GM18508 (cell line): ENCODE results near the gene DIP2B.

Experiments used
- ATAC-seq: cut with Tn5 transposase; IDR thresholded peaks from one replicate; pipeline ENCODE4 v1.9.1; 2021; ENCODE audit warnings: moderate number of reproducible peaks; ENCODE audit not compliant: insufficient read depth, unreplicated experiment

DIP2B gene

DNA sequence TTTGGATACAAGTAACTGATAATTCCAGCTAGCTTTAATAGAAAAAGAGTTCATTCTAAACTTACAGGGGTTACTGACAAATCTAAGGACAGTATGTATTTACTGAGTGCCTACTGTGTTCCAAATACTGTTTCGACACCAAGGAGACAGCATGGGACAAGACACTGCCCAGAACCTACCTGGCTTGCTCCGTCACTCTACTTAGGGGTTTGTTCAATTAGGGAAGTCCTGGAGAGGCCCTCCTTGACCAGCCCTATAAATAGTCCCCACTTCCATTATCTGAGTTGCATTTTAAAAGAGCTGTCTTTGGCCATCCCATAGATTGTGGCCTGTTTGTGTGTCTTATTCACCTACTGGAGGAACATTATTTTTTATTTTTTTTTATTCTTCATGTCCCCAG lies 129.6 kb downstream of the DIP2B start:
- ATAC-seq = no peak

DNA sequence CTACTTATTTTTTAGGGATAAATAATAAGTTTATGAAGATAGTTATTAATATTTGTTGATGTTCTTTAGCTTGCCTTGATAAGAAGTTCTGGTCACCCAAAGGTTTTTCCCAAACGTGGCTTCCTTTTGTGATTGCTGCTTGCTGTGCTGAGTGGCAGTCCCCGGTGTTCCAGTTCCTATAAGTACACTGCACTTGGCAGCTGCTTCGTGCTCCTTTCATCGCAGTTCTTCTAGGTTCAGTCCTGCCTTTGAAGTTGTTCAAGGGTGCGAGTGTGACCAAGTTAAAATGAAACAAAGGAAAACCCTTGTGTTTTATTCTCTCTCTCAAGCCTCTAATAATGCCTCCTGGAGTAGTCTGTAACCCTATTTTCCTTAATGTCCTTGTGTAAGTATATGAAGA lies 130.6 kb downstream of the DIP2B start:
- no peak for ATAC-seq

DNA sequence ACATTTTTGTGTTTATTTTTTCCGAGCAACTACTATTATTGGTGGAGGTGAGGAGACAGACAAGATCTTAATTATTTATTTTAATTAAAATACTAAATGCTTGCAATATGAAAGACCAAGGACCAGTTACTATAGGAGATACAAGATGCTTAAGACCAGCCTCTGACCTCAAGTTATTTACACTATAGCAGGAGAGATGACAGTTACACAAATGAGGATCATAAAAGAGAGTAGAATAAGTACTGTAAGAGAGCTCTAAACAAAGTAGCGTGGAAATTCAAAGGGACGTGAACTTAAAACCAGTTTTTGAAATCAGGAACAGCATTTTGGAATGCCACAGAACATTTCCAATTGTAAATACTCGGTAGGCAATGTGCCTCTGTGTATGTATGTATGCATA lies 131.1 kb downstream of the DIP2B start:
- ATAC-seq = no peak

DNA sequence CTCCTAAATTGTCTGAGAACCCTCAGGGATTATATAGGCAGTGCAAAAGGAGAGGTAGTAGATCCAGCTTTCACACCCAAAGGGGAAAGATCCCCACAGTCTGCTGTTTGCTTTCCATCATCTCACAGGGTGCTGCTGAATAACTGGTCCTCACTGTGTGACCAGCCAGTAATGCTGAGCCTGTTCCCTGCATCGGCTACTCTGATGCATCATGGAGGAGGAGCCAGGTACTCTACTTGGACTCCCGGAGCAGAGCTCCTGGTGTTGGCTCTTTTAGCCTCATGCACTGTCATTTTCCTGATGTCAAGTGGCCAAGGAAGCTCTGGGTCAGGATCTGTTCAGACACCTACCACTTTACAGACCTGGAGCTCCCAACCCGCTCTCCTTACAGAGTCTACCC lies 131.7 kb downstream of the DIP2B start:
- ATAC-seq = no peak

DNA sequence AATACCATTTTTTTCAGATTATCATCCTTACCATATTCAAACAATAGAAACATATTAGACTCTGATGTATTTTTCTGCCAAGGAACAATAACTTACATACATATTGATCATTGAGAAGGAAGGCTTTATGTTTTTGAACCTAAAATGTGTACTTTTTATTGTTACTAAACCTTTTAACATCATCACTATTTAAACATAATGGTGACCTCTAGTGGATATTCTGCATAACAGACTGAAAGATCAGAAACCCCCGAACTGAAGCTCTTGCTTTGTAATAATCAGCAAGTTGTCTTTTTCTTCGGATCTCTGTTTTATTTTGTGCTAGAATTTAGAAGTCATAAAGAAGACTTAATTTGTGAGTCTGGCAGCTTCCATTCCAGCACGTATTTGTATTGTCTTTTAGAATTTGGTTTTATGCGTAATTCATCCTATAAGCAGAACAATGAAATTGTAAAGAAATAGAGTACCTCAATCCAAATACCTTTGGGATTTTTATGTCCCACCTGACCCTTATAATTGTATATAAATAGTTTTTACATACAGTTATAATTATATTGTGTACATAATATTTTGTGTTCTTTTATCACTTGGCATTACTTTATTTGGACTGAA lies 133.2 kb downstream of the DIP2B start:
- no peak for ATAC-seq

DNA sequence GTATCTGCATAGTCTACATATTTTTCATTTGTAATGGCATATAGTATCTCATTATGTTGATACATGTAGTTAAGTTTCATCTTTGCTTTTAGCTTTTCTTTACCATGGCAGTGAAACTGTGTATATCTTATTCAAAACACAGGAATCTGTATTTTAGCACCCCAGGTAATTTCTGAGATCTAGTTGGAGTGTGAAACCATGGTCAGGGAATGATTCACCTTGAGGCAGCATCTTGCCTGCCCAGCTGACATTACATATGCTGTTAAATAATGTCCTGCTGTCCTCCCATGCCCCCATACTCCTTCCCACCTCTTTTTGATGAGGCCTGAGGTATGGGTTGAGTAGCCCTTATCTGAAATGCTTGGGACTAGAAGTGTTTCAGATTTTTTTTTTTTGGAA lies 133.7 kb downstream of the DIP2B start:
- no peak for ATAC-seq

DNA sequence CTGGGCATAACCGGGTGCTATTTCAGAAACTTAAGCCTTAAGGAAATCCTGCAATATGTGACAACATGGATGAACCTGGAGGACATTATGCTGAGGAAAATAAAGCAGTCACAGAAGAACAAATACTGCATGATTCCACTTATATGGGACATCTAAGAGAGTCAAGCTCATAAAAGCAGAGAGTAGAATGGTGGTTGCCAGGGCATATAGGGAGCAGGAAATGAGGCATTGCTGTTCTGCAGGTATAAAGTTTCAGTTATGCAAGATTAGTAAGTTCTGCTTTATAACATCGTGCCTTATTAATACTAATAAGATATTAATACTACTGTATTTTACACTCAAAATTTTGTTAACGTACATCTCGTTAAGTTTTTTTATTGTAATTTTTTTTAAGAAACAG lies 134.9 kb downstream of the DIP2B start:
- no peak for ATAC-seq

DNA sequence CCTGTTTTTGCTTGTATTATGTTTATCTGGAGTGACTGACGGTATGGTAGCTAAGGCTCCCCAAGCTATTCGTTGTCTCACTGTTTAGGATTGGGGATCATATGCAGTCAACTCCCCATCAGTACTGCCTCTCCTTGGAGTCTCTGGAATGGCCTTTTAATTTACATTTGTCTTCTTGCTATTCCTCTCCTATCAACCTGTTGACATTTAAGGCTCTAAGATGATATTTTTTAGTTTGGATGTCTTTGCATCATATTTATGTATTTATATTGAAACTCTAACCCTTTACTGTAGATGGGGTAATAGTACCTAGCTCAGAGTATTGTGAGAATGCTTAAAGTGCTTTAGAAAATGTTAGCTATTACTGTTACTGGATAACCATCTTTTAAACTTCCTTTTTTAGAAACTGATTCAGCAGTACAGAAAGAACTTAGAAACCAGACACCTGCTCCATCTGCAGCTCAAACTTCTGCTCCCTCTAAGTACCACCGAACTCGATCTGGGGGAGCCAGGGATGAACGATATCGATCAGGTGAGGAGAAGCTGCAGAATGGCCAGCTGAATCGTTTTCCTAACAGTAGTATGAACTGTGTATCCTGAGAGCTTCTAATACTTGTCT lies 135.6 kb downstream of the DIP2B start:
- no peak for ATAC-seq

DNA sequence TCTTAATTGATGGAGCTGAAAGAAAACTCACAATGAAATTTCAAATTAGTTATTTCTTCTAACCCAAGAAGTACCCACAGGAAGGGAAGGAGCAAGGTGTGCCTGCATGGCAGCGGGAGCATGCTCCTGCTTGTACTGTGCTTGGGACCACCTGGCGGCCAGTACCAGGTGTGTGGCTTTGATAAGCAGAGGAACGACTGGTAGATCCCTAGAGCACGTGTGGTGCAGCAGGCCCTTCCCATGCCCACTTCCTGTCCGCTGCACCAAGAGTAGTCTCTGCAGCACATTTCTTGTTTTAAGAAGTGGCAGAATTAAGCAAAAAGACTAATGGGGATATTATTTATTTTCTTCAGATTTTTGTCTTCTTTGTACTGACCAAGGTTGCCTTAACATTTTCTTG lies 136.8 kb downstream of the DIP2B start:
- ATAC-seq = no peak

DNA sequence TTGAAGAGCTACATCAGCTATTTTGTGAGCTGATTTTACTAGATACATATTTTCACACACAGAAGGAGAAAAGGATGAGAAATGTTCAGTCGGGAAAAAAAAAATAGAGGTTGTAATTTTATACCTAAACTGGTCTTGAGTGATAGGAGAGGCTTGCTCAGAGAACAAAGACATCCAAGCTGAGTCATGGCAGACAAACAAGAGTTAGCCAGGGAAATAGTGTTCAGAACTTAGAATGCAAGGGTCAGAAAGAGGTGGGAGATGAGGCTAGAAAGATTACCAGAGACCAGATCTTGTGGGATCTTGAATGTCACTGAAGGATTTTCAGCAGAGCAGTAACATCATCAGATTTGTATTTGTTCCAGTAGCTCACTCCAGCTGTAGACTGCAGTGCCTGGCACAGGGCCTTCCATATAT lies 137.3 kb downstream of the DIP2B start:
- ATAC-seq = no peak

DNA sequence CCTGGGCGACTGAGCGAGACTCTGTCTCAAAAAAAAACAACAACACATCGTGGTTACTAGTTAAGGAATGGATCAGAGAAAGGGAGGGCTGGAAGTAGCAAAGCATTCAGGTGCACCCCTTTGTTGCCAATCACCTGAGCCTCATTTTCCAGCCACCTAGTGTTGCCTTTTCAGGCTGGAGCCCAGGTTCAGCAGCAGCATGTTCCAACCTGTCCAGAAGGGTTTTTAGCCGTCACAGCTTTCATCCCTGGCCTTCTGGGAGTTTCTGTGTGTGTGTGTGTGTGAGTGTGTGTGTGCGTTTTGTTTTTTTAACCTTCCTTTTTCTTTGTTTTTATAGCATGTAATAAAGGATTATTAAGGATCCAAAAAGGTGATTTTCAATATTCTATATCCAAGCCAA lies 138.0 kb downstream of the DIP2B start:
- ATAC-seq = no peak

DNA sequence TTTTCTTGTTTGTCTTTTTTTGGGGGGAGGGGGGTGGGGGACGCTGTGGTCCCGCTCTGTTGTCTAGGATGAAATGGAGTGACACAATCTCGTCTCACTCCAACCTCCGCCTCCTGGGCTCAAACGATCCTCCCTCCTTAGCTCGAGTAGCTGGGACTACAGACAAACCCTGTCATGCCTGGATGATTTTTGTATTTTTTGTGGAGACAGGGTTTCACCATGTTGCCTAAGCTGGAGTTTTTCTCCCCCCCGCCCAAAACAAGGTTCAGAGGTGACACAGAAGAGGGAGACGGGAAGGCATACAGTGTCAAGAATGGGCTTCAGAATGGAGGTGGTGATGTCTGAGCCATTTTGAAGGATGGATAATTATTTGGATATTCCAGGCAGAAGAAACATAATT lies 142.2 kb downstream of the DIP2B start:
- ATAC-seq = no peak

DNA sequence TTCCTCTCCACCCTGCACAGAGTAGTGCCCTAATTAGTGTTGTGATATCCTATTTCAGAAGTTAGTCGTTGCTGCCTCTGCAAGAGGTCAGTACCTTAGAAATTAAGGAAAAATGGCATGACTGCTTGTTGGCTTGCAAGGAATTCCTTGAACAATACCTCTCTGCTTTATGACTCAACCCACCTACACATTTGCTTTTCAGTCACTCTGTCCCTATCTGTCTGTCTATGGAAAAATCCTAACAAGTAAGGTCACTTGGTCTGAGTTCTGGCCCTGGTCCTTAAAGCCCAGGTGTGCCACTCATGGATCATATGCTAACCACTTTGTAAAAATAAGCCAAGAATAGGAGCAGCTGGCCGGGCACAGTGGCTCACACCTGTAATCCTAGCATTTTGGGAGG lies 142.7 kb downstream of the DIP2B start:
- no peak for ATAC-seq

DNA sequence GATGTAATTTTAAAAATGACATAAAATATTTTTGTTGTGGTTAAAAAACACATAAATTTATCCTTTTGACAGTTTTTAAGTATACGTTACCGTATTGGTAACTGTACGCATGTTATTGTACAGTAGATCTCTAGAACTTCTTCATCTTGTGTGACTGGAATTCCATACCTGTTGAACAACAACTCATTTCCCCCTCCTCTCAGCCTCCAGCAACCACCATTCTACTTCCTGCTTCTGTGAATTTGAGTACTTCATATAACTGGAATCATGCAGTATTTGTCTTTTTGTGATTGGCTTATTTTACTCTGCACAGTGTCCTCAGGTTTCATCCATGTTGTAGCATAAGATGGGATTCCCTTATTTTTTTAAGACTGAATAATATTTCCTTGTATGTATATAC lies 145.5 kb downstream of the DIP2B start:
- no peak for ATAC-seq

DNA sequence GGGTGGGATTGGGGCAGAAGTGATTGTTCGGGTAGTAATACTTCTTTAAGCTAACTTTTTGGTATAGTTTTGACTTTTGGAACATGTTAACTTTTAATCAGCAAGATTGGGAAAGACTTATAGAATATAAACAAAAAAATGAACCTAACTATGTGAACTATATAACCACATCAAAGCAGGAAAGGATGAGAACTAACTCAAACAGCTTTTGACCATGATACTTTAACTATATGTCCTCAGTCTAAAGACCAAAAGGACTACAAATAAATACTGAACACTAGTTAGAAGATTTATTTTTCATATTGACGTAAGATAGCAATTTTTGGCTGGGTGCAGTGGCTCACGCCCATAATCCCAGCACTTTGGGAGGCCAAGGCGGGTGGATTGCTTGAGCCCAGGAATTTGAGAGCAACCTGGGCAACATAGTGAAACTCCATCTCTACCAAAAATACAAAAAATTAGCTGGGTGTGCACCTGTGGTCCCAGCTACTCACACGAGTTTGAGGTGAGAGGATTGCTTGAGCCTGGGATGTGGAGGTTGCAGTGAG lies 150.7 kb downstream of the DIP2B start:
- ATAC-seq = no peak

DNA sequence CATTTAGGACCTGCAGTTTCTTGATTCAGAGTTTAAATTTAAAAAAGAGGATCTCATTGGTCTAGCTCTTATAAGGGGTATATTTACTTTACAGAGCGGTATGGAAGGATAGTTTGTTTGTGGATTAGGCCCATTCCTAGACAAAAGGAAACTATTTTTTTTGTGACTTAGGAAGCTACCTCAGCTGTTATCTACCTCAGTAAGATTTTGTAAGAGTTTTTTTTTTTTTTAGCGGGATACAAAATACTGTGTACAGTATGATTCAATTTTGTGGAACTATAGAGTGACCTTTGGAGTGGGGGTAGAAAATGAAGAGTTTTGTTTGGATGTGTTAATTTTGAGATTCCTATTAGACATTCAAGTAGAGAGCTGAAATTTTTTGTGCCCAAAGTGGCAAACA lies 154.5 kb downstream of the DIP2B start:
- ATAC-seq = no peak

DNA sequence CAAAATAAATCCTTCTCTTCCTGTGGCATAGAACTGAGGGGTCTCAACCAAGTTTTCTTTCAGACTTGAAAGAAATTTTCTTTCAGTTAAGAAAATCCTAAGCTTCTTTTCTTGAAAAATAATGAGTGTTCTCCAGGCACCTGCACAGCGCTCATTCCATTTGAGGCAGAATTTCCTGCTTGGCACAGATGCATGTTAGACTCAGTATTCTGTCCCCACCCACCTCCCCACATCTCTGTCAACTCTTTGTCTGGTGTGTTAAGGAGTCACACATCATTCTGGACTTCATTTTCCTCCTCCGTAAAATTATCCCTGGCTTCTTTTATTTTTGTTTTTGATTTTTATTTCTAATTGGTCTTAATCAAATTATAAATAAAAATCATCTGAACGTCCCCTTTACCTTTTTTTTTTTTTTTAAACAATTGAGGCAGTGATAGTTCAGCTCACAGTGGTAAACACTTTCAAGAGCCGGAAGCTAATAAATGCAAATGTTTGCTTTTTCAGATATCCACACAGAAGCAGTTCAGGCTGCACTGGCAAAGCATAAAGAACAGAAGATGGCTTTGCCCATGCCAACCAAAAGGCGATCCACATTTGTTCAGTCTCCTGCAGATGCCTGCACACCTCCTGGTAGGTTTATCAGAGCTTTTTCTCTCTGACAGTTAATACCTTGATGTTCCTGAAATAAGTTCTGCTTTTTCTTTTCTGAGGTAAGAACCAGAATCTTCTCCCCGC lies 155.1 kb downstream of the DIP2B start:
- ATAC-seq = no peak

DNA sequence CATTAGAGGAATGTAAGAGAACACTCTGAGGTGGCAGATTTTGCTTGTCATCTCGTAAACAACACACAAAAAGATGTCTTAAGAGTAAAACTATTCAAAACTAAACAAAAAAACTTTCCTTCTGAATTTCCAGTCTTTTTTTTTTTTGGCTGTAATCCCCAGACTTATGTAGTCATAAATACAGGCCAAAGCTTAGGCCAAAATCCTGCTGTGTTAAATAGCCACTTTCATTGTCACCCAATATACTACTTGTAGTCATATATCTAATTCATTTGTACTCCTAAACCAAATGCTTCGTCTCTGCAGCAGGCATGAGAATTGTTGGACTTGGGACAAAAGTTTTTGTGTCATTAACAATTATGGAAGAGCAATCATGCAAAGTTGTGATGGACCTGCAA lies 155.6 kb downstream of the DIP2B start:
- ATAC-seq = no peak

DNA sequence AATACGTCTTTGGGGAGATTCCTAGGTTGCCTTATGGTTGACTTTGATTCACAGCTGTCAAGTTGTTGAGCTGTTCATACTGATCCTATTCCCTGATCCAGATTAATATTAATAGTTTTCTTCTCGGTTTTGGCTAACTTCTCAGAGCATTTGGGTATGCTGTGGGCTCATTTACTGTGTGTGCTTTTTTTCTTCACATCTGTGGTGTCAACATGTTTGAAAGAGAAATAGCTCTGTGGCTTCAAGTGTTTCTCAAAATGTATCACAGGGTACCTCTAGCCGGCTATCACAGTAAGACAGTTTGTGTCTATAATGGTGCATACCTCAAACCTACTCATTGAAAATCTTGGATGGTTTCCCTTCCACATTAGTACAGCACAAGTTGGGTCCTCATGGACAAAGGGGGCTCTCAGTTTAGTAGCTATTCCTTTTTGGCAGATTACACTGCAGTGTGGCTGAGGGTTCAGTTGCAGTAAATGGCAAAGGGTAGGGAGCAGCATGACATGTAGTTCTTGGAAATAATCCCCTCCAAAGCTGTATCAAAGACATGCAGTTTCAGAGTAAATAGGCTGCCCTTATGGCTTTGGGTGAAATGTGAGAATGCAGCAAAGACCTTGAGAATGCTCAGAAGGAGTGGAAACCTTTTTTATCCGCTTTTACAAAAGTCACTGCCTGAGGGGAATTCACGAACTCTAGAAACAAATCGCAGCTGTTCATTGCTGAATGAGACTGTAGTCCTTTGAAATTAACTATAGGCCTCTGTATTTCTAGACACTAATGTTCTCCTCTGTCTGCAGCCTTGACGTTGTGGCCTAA lies 156.7 kb downstream of the DIP2B start:
- ATAC-seq = no peak

DNA sequence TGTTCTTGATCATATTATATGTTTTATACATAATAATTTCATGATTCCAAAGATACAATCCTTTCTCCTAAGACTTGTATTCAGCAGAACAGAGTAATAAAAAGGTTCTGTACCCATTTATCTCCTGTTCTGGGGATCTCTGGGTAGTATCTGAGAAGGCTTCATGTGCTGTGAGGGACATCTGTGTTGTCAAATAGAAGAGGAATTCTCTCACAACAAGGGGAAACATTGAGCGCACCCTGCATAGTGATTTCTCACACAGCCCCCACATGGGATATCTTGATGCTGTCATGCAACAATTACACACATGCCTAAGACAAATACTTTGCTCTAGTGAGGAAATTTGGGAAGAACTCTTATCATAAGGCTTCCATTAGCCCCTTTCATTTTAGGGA lies 157.3 kb downstream of the DIP2B start:
- no peak for ATAC-seq

DNA sequence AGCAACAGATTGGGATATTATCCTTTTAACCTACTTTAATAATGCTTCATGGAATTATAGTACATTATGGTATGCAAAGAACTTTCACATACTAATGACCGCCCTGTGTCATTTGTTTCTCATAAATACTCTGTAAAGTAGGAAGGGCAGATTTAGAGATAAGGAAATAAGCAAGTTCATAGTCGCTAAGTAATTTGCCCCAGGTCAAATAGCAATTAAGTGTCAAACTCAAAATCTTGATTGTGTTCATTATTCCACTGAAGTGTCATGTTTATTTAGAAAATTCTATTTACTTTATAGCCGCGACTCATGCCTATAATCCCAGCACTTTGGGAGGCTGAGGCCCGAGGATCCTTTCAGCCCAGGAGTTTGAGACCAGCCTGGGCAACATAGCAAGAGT lies 160.4 kb downstream of the DIP2B start:
- no peak for ATAC-seq
